Naive thymus-derived CD8-positive, alpha-beta T cell (primary cell): ENCODE results near the gene GPR21. TPM values are rescaled to one million over a fixed set of nuclear protein-coding genes. Genes with fewer than 3 reads are reported as not detected.

Experiments
- ATAC-seq, 2 donors: fragments of 150-1000 bp; cut with Tn5 transposase in 1 of 2; sonication (Bioruptor Pico), chemical (Tn5 transposase) in 1 of 2; 1 replicate in 1 of 2; 2 replicates in 1 of 2; pipeline ENCODE4 v1.10.0; 2021; ENCODE audit warnings: mild to moderate bottlenecking in 2 of 2, moderate library complexity in 2 of 2
- POLR2A ChIA-PET: fragments of 350-600 bp; sonication (Branson Sonifier 250); formaldehyde crosslinking; loops from one replicate; lab custom pipeline; 2021; ENCODE audit warnings: antibody characterized with exemption; lab: Charles Lee
- DNase-seq, 10 donors: peaks; one replicate each; pipeline versions ENCODE4 v3.0.0 to v3.0.0-alpha.2; 2020 to 2022
- H3K27ac Mint-ChIP-seq, 10 donors: one replicate each; pipeline ENCODE4 v1.8.0; 2020 to 2022; ENCODE audit warnings: mild to moderate bottlenecking in 10 of 10, mixed read lengths in 10 of 10, moderate library complexity in 4 of 10, inconsistent platforms in 1 of 10
- H3K27me3 Mint-ChIP-seq, 5 donors: one replicate each; pipeline ENCODE4 v1.8.0; 2021 to 2022; ENCODE audit warnings: mixed read lengths in 5 of 5
- H3K36me3 Mint-ChIP-seq, 3 donors: one replicate each; pipeline ENCODE4 v1.8.0; 2020 to 2022; ENCODE audit warnings: mixed read lengths in 3 of 3, mild to moderate bottlenecking in 2 of 3, inconsistent platforms in 1 of 3
- H3K4me1 Mint-ChIP-seq, 4 donors: one replicate each; pipeline ENCODE4 v1.8.0; 2021 to 2022; ENCODE audit warnings: mixed read lengths in 4 of 4
- H3K4me3 Mint-ChIP-seq, 10 donors: one replicate each; pipeline ENCODE4 v1.8.0; 2020 to 2022; ENCODE audit warnings: mild to moderate bottlenecking in 10 of 10, mixed read lengths in 10 of 10, moderate library complexity in 6 of 10, inconsistent platforms in 1 of 10
- H3K9me3 Mint-ChIP-seq, 9 donors: one replicate each; pipeline ENCODE4 v1.8.0; 2020 to 2022; ENCODE audit warnings: mixed read lengths in 9 of 9, mild to moderate bottlenecking in 3 of 9, inconsistent platforms in 1 of 9, moderate library complexity in 1 of 9
- polyA plus RNA-seq, 3 donors: library from polyadenylated mRNA; unstranded; fragments of 300-500 nt; fragmentation: Illumina TruSeq; gene quantifications; one replicate each; pipeline ENCODE4 v1.2.3, GENCODE V29; 2021
- total RNA-seq, 8 experiments: library from RNA in 2 of 8; stranded (reverse) in 2 of 8; gene quantifications; one replicate each; pipeline ENCODE4 v1.2.3 and lab custom pipeline; 2021 to 2026

GPR21 gene
- total and polyA plus RNA-seq, 5 experiments from 2014 or later, result 0.60 to 0.91 TPM; not detected in 3

- Mint-ChIP-seq H3K27ac (no peak overlapping the region), H3K4me3 (no peak overlapping the region), H3K9me3 (no peaks in the 10 kb centered on the region), H3K36me3 (peaks cover 4 to 71% (median 37%) of the 10 kb centered on the region in 3 donors), H3K27me3 (no peaks in the 10 kb centered on the region), H3K4me1 (no peaks in the 10 kb centered on the region)
- ATAC-seq (no peak), DNase-seq (no peak)
- POLR2A ChIA-PET, result no interaction called here
Observed at GRCh38 chr9:123008909-123009308, 24.6 kb upstream of the GPR21 start.

GRCh38 chr9:123011380-123011779, 22.1 kb upstream of the GPR21 start:
- Mint-ChIP-seq H3K4me1 (no peaks in the 10 kb centered on the region), H3K9me3 (no peaks in the 10 kb centered on the region), H3K27ac (no peak overlapping the region), H3K4me3 (no peak overlapping the region), H3K27me3 (no peaks in the 10 kb centered on the region), H3K36me3 (peaks cover 4 to 76% (median 48%) of the 10 kb centered on the region in 3 donors)
- POLR2A ChIA-PET, result no interaction called here
- DNase-seq (no peak), ATAC-seq (no peak)

- POLR2A ChIA-PET, result no interaction called here
- no peak for ATAC-seq
- Mint-ChIP-seq H3K9me3 (no peaks in the 10 kb centered on the region), H3K27me3 (no peaks in the 10 kb centered on the region), H3K4me3 (no peak overlapping the region), H3K27ac (peak overlapping the region in 1 of 10 donors; percentile 8), H3K36me3 (peaks cover 4 to 76% (median 48%) of the 10 kb centered on the region in 3 donors), H3K4me1 (no peaks in the 10 kb centered on the region)
- no peak for DNase-seq
Observed at GRCh38 chr9:123011878-123012528, 21.5 kb upstream of the GPR21 start.

GRCh38 chr9:123016631-123017030, 16.8 kb upstream of the GPR21 start:
- peaks cover 4 to 84% (median 44%) of the 10 kb centered on the region in 3 donors for H3K36me3 Mint-ChIP-seq
- peaks cover 0 to under 1% (median 0%) of the 10 kb centered on the region in 4 donors for H3K4me1 Mint-ChIP-seq
- no peaks in the 10 kb centered on the region for H3K27me3 Mint-ChIP-seq
- ATAC-seq (no peak), DNase-seq (no peak)
- H3K9me3 Mint-ChIP-seq, result no peaks in the 10 kb centered on the region
- POLR2A ChIA-PET, result no interaction called here
- no peak overlapping the region for H3K27ac Mint-ChIP-seq
- no peak overlapping the region for H3K4me3 Mint-ChIP-seq

GRCh38 chr9:123020796-123021195, 12.7 kb upstream of the GPR21 start:
- Mint-ChIP-seq H3K27me3 (no peaks in the 10 kb centered on the region), H3K4me3 (no peak overlapping the region), H3K4me1 (peaks cover 0 to 2% (median 0%) of the 10 kb centered on the region in 4 donors), H3K36me3 (peaks cover 0 to 80% (median 20%) of the 10 kb centered on the region in 3 donors), H3K27ac (no peak overlapping the region), H3K9me3 (no peaks in the 10 kb centered on the region)
- DNase-seq (no peak), ATAC-seq (no peak)
- POLR2A ChIA-PET, result interaction anchor here (0.6 kb wide), 1 partner anchor 68 kb away, joined by 3 read pairs; no protein-coding TSS in a partner anchor

- Mint-ChIP-seq H3K36me3 (peaks cover 5 to 74% (median 23%) of the 10 kb centered on the region in 3 donors), H3K27ac (no peak overlapping the region), H3K4me3 (no peak overlapping the region), H3K9me3 (no peaks in the 10 kb centered on the region), H3K4me1 (peaks cover 0 to 2% (median under 1%) of the 10 kb centered on the region in 4 donors), H3K27me3 (no peaks in the 10 kb centered on the region)
- POLR2A ChIA-PET, result no interaction called here
- ATAC-seq, result no peak
- no peak for DNase-seq
Observed at GRCh38 chr9:123026425-123026824, 7.0 kb upstream of the GPR21 start.

GRCh38 chr9:123027517-123027916, 6.0 kb upstream of the GPR21 start:
- Mint-ChIP-seq H3K36me3 (peaks cover 5 to 67% (median 19%) of the 10 kb centered on the region in 3 donors), H3K9me3 (no peaks in the 10 kb centered on the region), H3K4me3 (no peak overlapping the region), H3K4me1 (peaks cover 0 to 2% (median 0%) of the 10 kb centered on the region in 4 donors), H3K27me3 (no peaks in the 10 kb centered on the region), H3K27ac (no peak overlapping the region)
- ATAC-seq (no peak), DNase-seq (no peak)
- POLR2A ChIA-PET, result no interaction called here

GRCh38 chr9:123028136-123028535, 5.3 kb upstream of the GPR21 start:
- DNase-seq (no peak), ATAC-seq (no peak)
- Mint-ChIP-seq H3K27me3 (no peaks in the 10 kb centered on the region), H3K4me3 (no peak overlapping the region), H3K27ac (peak overlapping the region in 3 of 10 donors; percentile 37 to 67 (median 43)), H3K4me1 (peaks cover 0 to 8% (median 5%) of the 10 kb centered on the region in 4 donors), H3K36me3 (peaks cover 5 to 66% (median 16%) of the 10 kb centered on the region in 3 donors), H3K9me3 (no peaks in the 10 kb centered on the region)
- POLR2A ChIA-PET, result no interaction called here

GRCh38 chr9:123028973-123029372, 4.5 kb upstream of the GPR21 start:
- Mint-ChIP-seq H3K27me3 (no peaks in the 10 kb centered on the region), H3K9me3 (no peaks in the 10 kb centered on the region), H3K4me3 (no peak overlapping the region), H3K27ac (no peak overlapping the region), H3K4me1 (peaks cover 2 to 15% (median 13%) of the 10 kb centered on the region in 4 donors), H3K36me3 (peaks cover 5 to 66% (median 11%) of the 10 kb centered on the region in 3 donors)
- POLR2A ChIA-PET, result interaction anchor here (0.8 kb wide), 1 partner anchor 47 kb away, joined by 3 read pairs; no protein-coding TSS in a partner anchor
- DNase-seq (no peak), ATAC-seq (no peak)

- Mint-ChIP-seq H3K4me3 (no peak overlapping the region), H3K27ac (no peak overlapping the region), H3K4me1 (peaks cover 5 to 20% (median 18%) of the 10 kb centered on the region in 4 donors), H3K9me3 (no peaks in the 10 kb centered on the region), H3K27me3 (no peaks in the 10 kb centered on the region), H3K36me3 (peaks cover 5 to 62% (median 13%) of the 10 kb centered on the region in 3 donors)
- DNase-seq, result no peak
- no peak for ATAC-seq
- POLR2A ChIA-PET, result no interaction called here
Observed at GRCh38 chr9:123031963-123032362, 1.5 kb upstream of the GPR21 start.

- Mint-ChIP-seq H3K9me3 (no peaks in the 10 kb centered on the region), H3K36me3 (peaks cover 0 to 52% (median 14%) of the 10 kb centered on the region in 3 donors), H3K4me3 (no peak overlapping the region), H3K27me3 (no peaks in the 10 kb centered on the region), H3K4me1 (peaks cover 5 to 19% (median 18%) of the 10 kb centered on the region in 4 donors), H3K27ac (peak overlapping the region in 1 of 10 donors; percentile 18)
- ATAC-seq (peak in 1 of 2 donors; percentile 29), DNase-seq (peak in 2 of 10 donors; percentile 6 to 8)
- POLR2A ChIA-PET, result no interaction called here
Observed at GRCh38 chr9:123033864-123034601, 566 bp downstream of the GPR21 start.

GRCh38 chr9:123034881-123035510, 1.5 kb downstream of the GPR21 start:
- no peak for DNase-seq
- Mint-ChIP-seq H3K4me3 (peak overlapping the region in 1 of 10 donors; percentile 47), H3K4me1 (peaks cover 5 to 19% (median 18%) of the 10 kb centered on the region in 4 donors), H3K9me3 (no peaks in the 10 kb centered on the region), H3K27me3 (no peaks in the 10 kb centered on the region), H3K36me3 (peaks cover 0 to 49% (median 14%) of the 10 kb centered on the region in 3 donors), H3K27ac (peak overlapping the region in 2 of 10 donors; percentile 17 to 78)
- POLR2A ChIA-PET, result no interaction called here
- no peak for ATAC-seq
